NT2/D1 (cell line): ENCODE data around the gene KIF19.
"Not testable (repeated sequence)": the region's sequence is repeated elsewhere in the genome, so short reads cannot be mapped to it uniquely, and the experiment has no call there.

ENCODE experiments used
- YY1 ChIP-seq: IDR thresholded peaks from 2 replicates; pipeline ENCODE4 v1.6.1; 2011; ENCODE audit not compliant: insufficient read length, insufficient read depth
- ZNF274 ChIP-seq: IDR thresholded peaks from 2 replicates; pipeline ENCODE4 v1.6.1; 2011; ENCODE audit warnings: mild to moderate bottlenecking, low read depth, low read length

DNA sequence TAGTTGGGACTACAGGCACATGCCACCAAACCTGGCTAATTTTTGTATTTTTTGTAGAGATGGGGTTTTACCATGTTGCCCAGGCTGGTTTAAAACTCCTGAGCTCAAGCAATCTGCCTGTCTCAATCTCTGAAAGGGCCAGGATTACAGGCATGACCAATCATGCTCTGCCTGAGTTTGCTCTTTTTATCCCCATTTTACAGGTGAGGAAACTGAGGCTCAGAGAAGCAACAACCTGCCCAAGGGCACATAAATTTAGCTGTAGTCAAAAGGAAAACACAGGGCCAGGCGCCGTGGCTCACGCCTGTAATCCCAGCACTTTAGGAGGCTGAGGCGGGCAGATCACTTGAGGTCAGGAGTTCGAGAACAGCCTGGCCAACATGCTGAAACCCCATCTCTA lies 79.3 kb downstream of the KIF19 start:
- TF ChIP-seq ZNF274, YY1: not testable (repeated sequence)
